Measurements from ENCODE around the gene NUMBL. TPM values are rescaled to one million over a fixed set of nuclear protein-coding genes. Genes with fewer than 3 reads are reported as not detected.
A peak's percentile ranks its signal among the peaks of the same experiment; 100 is the strongest.
"Not testable (repeated sequence)": the region's sequence is repeated elsewhere in the genome, so short reads cannot be mapped to it uniquely, and the experiment has no call there.

The NUMBL gene
- total RNA-seq, 4 donors from 2014 or later = 11.2 to 45.8 (median 36.0) TPM

DNA sequence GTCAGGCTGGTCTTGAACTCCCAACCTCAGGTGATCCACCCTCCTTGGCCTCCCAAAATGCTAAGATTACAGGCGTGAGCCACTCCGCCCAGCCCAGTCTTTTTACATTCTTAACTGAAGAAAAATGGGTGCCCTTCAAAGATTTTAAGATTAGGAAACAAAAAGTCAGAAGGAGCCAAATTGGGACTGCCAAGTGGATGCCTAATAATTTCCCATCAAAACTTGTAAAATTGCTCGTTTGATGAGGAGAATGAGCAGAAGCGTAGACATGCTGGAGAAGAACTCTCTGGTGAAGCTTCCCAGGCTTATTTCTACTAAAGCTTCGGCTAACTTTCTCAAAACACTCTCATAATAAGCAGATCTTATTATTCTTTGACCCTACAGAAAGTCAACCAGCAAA is 31.3 kb downstream of the NUMBL start:
- intact Hi-C loops (cut with DNase I; ENCODE audit: low total_unique reads) = no loop called here
- DNase-seq (ENCODE audit: low spot score in 2 of 2) = no peak
- WGBS, 2 donors = 62% methylated on average over 5 of the region's 5 CpGs
- H3K4me3 ChIP-seq (ENCODE audit: low read depth, poor library complexity, severe bottlenecking) = no peak overlapping the region
- TF ChIP-seq POLR2A (IDR thresholded peaks at IDR 0.05) = no peak
- TF ChIP-seq, protein P1, sequence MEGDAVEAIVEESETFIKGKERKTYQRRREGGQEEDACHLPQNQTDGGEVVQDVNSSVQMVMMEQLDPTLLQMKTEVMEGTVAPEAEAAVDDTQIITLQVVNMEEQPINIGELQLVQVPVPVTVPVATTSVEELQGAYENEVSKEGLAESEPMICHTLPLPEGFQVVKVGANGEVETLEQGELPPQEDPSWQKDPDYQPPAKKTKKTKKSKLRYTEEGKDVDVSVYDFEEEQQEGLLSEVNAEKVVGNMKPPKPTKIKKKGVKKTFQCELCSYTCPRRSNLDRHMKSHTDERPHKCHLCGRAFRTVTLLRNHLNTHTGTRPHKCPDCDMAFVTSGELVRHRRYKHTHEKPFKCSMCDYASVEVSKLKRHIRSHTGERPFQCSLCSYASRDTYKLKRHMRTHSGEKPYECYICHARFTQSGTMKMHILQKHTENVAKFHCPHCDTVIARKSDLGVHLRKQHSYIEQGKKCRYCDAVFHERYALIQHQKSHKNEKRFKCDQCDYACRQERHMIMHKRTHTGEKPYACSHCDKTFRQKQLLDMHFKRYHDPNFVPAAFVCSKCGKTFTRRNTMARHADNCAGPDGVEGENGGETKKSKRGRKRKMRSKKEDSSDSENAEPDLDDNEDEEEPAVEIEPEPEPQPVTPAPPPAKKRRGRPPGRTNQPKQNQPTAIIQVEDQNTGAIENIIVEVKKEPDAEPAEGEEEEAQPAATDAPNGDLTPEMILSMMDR (IDR thresholded peaks at IDR 0.05) = no peak

DNA sequence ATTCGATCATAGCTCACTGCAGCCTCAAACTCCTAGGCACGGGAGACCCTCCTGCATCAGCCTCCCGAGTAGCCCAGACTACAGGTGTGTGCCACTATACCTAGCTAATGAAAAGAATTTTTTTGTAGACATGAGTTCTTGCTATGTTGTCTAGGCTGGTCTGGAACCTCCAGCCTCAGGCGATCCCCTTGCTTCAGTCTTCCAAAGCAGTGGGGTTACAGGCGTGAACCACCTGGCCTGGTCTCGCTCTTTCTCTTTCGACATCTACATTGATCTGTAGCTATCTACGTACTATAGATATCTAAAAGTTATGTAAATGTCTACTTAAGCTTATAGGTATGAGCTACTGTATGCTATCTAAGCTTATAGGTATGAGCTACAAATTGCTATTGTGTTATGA is 32.4 kb downstream of the NUMBL start:
- H3K4me3 ChIP-seq (ENCODE audit: low read depth, poor library complexity, severe bottlenecking) = no peak overlapping the region
- TF ChIP-seq POLR2A (IDR thresholded peaks at IDR 0.05) = no peak
- TF ChIP-seq, protein P1 (IDR thresholded peaks at IDR 0.05) = no peak
- DNase-seq (ENCODE audit: low spot score in 2 of 2) = no peak
- intact Hi-C loops (cut with DNase I; ENCODE audit: low total_unique reads) = no loop called here
- 96 to 97% methylated on average over 8 of the region's 8 CpGs for WGBS, 2 donors

DNA sequence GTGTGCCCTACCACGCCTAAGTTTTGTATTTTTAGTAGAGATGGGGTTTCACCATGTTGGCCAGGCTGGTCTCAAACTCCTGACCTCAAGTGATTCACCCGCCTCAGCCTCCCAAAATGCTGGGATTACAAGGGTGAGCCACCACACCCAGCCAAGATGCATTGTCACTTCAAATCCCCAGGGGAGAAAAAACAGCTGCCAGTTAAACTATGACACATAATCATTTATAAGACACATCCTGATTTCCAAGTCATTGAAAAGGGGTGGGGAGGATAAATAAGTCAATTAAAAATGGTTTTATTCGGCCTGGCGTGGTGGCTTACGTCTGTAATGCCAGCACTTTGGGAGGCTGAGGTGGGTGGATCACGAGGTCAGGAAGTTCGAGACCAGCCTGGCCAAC is 34.8 kb downstream of the NUMBL start:
- WGBS, 2 donors = 57 to 60% methylated on average over 7 of the region's 7 CpGs
- DNase-seq (ENCODE audit: low spot score in 2 of 2); intact Hi-C loops (cut with DNase I; ENCODE audit: low total_unique reads); H3K4me3 ChIP-seq (ENCODE audit: low read depth, poor library complexity, severe bottlenecking): not testable (repeated sequence)

DNA sequence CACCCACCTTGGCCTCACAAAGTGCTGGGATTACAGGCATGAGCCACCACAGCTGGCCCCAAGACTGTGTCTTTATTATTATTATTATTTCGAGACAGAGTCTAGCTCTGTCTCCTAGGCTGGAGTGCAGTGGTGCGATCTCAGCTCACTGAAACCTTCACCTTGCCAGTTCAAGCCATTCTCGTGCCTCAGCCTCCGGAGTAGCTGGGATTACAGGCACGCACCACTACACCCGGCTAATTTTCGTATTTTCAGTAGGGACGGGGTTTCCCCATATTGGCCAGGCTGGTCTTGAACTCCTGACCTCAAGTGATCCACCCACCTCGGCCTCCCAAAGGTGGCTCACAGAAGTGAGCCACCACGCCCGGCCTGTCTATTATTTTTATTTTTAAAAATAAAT is 38.1 kb downstream of the NUMBL start:
- 87 to 89% methylated on average over 11 of the region's 11 CpGs for WGBS, 2 donors
- DNase-seq (ENCODE audit: low spot score in 2 of 2); H3K4me3 ChIP-seq (ENCODE audit: low read depth, poor library complexity, severe bottlenecking); intact Hi-C loops (cut with DNase I; ENCODE audit: low total_unique reads): not testable (repeated sequence)

DNA sequence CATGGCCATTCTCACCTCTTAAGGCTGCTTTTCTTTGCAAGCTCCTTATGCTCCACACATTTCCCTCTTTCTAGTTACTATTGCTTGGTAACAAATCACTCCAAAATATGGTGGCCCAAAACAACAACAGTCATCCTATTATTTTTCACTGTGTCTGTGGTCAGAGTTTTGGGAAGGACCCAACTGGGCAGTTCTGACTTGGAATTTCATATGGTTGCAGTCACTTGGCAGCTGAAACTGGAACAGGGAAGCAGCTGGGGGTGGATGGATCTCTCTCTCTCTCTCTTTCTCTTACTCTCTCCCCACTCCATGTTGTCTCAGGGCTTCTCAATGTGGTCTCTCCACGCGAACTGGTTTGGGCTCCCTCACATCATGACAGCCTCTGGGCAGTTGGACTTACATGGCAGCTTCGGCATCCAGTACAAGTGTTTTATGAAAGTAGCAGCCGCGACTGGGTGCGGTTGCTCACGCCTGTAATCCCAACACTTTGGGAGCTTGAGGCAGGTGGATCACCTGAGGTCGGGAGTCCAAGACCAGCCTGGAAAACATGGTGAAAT is 39.6 kb downstream of the NUMBL start:
- 69% methylated on average over 8 of the region's 8 CpGs for WGBS, 2 donors

DNA sequence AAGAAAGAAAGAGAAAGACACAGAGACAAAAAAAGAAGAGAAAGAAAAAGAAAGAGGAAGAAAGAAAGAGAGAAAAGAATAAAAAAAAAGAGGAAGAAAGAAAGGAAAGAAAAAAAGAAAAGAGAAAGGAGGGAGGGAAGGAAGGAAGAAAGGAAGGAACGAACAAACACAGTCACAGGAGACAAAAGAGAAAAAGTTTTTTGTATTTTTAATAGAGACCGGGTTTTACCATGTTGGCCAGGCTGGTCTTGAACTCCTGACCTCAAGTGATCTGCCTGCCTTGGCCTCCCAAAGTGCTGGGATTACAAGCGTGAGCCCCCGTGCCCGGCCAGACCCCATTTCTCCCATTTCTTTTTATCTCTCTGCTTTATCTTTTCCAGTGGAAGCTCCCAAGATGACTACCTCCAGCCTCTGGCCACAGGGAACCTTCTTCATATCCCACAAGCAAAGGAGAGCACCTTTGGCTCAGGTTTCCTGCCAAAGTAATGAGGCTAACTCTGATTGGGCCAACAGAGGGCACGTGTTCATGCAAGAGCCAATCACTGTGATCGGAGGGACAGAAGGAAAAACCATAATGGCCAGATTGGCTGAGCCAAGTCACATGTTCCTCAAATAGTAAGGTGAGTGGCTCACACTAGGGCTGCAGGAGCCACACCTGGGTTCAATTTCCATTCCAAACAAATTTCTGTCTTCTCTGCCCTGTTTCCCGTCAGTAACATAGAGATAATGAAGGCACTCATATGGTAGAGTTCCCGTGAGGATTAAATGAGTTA is 40.4 kb downstream of the NUMBL start:
- 79 to 88% methylated on average over 9 of the region's 9 CpGs for WGBS, 2 donors
- DNase-seq (ENCODE audit: low spot score in 2 of 2); intact Hi-C loops (cut with DNase I; ENCODE audit: low total_unique reads); H3K4me3 ChIP-seq (ENCODE audit: low read depth, poor library complexity, severe bottlenecking): not testable (repeated sequence)

More for the DNA sequence above, 39.6 kb downstream of the NUMBL start:
- H3K4me3 ChIP-seq (ENCODE audit: low read depth, poor library complexity, severe bottlenecking) = no peak overlapping the region
- intact Hi-C loops (cut with DNase I; ENCODE audit: low total_unique reads) = no loop called here
- DNase-seq (ENCODE audit: low spot score in 2 of 2) = peak in 1 of 2 donors; percentile 76
- TF ChIP-seq, protein P1 (IDR thresholded peaks at IDR 0.05) = no peak
- TF ChIP-seq POLR2A (IDR thresholded peaks at IDR 0.05) = no peak

DNA sequence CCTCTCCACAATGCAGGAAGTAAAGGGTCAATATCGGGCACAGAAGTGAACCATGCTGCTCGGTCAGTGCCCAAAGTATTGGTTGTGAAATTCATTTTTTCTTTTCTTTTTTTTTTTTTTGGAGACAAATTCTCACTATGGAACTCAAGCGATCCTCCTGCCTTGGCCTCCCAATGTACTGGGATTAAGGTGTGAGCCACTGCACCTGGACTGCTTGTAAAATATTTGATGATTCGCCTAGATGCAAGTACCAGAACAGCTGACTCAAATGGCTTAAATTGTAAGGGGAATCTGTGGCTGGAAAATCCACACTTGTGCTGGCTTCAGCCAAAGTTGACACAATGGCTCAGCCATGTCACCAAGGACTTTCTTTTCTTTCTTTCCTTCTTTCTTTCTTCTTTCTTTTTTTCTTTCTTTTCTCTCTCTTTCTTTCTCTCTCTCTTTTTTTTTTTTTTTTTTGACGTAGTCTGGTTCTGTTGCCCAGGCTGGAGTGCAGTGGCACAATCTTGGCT is 43.7 kb downstream of the NUMBL start:
- no peak for TF ChIP-seq POLR2A (IDR thresholded peaks at IDR 0.05)
- TF ChIP-seq, protein P1 (IDR thresholded peaks at IDR 0.05) = no peak
- intact Hi-C loops (cut with DNase I; ENCODE audit: low total_unique reads) = no loop called here
- DNase-seq (ENCODE audit: low spot score in 2 of 2) = no peak
- 61 to 66% methylated on average over 5 of the region's 5 CpGs for WGBS, 2 donors
- no peak overlapping the region for H3K4me3 ChIP-seq (ENCODE audit: low read depth, poor library complexity, severe bottlenecking)
